NCI-H345 treated with DMSO at 0.1 percent for 48 hours (cell line): ENCODE data around the gene VPS50.
"Not testable (repeated sequence)": the region's sequence is repeated elsewhere in the genome, so short reads cannot be mapped to it uniquely, and the experiment has no call there.

Experiments used
- DNase-seq: peaks from one replicate; lab custom pipeline; 2025; ENCODE audit not compliant: unreplicated experiment; lab: John Stamatoyannopoulos, UW

The VPS50 gene

GRCh38 chr7:93326291-93326690 lies 94.1 kb downstream of the VPS50 start:
- DNase-seq = not testable (repeated sequence)

DNA sequence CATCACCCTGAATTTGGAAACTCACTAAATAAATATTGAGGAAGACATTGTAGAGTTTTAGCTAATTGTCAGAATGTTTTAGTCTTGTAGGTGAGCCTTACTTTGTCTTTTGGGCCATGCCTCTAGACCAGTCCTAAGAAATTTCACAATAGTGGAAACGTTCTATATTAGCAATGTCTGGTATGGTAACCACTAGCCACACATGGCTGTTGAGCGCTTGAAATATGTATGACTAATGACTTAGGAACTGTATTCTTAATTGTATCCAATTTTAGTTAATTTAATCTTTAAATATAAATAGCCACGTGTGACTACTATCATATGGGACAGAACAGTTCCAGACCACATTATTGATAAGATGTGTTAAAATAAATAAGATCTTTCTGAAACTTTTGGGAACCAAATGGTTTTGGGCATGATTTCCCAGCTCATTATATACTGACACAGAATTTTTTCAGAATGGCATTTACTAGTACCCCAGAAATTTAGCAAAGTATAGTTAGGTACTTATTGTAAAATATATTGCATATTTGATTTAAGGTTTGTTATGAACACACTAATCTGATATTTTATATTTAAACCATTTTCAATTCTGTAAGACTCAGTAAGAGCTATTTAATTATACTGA lies 95.0 kb downstream of the VPS50 start:
- no peak for DNase-seq

DNA sequence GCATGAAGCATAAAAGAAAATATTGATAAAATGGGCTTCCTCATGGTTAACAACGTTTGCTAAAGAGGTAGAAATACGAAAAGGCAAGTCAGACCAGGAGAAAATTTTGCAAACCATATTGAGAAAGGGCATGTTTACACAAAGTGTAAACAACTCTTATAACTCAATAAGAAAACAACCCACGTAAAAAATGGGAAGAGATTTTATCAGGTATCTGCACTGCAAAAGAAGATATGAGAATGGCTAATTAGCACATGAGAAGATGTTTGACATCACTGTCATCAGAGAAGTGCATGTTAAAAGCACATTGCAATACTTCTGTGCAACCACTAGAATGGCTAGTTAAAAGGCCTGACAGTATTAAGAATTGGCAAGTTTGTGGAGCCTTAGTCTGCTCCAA lies 99.5 kb downstream of the VPS50 start:
- DNase-seq = no peak

DNA sequence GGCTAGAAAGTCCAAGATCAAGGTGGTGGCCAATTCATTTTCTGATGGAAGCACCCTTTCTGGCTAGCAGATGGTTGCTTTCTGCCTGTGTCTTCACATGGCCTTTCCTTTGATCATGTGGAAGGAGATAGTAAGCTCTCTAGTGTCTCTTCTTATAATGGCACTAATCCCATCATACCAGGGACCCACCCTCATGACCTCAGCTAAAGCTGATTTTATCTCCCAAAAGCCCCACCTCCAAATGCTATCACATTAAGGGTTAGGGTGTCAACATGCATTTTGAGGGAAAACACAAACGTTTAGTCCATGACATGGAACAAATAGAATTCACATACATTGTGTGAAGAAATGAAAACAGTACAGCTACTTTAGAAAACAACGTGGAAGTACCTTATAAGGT lies 100.0 kb downstream of the VPS50 start:
- DNase-seq = no peak

DNA sequence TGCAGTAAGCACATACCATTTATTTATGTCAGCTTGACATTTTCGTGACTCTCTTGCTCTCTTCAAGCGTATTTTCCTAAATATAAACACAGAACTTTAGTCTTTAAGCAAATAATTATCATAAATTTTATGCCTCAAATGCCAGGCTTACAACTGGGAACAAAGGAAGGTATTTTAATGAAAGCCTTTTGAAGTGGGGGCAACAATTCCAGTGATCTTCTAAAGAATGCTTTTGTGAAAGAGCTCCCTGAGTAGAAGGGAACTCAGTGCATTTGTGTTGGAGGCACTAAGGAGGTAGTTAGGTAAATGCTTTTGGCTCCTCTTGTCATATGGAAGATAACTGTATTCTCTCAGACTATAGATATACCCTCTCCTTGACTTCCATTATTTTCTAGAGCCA lies 104.9 kb downstream of the VPS50 start:
- DNase-seq = no peak

DNA sequence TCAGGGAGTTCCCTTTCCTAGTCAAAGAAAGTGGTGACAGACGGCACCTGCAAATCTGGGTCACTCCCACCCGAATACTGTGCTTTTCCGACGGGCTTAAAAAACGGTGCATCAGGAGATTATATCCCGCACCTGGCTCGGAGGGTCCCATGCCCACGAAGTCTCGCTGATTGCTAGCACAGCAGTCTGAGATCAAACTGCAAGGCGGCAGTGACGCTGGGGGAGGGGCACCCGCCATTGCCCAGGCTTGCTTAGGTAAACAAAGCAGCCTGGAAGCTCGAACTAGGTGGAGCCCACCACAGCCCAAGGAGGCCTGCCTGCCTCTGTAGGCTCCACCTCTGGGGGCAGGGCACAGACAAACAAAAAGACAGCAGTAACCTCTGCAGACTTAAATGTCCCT lies 110.0 kb downstream of the VPS50 start:
- not testable (repeated sequence) for DNase-seq

GRCh38 chr7:93350338-93350737 lies 118.2 kb downstream of the VPS50 start:
- no peak for DNase-seq

DNA sequence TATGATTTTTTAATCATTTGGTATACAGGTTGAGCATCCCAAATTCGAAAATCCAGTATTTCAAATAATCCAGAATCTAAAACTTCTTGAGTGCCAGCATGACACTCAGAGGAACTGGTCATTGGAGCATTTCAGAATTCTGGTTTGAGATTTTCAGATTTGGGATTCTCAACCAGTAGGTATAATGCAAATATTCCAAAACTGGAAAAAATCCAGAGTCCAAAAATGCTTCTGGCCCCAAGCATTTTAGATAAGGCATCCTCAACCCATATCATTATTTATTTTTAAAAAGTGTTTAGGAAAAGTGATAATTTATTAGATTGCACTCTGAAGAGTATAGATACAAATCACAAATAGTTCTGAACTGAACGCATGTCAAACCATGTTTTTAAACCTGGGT lies 120.7 kb downstream of the VPS50 start:
- no peak for DNase-seq

DNA sequence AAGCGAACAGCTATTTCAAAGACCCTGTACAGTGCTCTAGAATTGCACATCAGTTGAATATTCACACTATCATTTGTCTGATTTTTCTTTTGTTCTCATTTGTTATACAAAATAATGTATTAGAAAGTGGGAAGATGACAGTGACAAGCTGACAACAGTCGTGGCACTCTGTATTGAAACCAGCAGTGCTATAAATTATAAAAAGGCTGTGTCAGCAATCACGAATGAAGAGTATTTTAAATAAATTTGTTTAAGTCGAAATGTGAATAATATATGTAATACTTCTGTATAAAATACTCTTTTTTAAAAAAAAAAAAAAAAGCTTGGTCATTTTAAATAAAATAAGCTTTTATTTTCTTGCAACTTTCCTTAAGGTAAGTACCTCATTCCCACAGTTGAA lies 122.6 kb downstream of the VPS50 start:
- no peak for DNase-seq

- DNase-seq = peak; percentile 56
These were observed 127.5 kb downstream of the VPS50 start for GRCh38 chr7:93359520-93360198.

DNA sequence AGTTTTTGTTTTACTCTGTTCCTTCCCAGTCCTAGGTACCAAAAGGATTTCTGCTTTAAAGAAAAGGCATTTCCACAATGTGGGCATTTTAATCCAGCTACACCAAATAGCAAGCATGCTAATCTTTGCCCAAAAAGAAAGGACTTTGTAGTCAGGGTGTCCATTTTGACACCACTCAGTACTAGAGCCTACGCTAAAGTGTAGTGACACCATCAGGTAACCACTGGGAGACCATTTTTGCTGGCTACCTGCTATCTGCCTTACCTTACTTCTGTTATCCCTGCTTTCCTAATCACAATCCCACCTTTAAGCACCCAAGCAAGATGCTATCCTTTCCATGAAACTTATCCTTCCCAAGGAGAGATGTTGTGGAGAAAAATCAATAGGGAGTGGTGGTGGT lies 129.7 kb downstream of the VPS50 start:
- DNase-seq = no peak

GRCh38 chr7:93364806-93365205 lies 132.6 kb downstream of the VPS50 start:
- DNase-seq = no peak

DNA sequence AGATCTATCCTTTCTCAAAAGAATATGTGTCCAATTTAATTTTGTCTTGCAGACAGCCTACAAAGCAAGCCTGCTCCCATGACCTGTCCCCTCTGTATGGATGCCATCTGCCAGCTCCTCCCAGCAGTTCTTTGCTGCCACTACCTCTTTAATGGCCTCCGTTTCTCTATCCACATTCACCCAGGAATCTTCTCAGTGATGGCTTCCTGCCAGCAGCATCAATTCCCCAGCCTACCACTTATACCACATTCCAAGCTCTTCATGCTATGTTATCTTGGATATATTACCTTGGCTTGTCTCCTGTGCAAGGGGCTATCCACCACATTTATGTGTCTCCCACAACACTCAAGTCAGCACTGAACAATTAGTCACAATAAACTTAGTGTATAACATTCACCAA lies 133.2 kb downstream of the VPS50 start:
- DNase-seq = no peak

- no peak for DNase-seq
These were observed 134.7 kb downstream of the VPS50 start for GRCh38 chr7:93366816-93367215.

DNA sequence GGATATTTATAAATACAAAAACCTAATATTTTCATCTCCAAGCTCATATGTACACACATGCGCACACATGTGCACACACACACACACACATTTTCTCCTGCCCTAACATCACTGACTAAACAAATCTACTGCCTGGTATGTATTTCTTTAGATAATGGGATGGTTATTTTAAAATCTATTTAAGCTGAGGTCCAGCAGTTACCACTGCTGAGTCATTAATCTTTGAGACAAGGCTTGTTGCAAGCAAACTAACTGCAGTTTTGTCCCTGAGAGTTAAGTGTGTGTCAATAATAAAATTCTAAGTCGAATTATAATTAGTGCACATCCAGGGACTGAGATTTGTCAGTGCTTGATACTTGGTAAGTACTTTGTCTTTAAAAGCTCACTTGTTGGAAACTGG lies 135.1 kb downstream of the VPS50 start:
- DNase-seq = no peak

DNA sequence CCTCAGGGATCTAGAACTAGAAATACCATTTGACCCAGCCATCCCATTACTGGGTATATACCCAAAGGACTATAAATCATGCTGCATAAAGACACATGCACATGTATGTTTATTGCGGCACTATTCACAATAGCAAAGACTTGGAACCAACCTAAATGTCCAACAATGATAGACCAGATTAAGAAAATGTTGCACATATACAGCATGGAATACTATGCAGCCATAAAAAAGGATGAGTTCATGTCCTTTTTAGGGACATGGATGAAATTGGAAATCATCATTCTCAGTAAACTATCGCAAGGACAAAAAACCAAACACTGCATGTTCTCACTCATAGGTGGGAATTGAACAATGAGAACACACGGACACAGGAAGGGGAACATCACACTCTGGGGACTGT lies 138.8 kb downstream of the VPS50 start:
- not testable (repeated sequence) for DNase-seq

DNA sequence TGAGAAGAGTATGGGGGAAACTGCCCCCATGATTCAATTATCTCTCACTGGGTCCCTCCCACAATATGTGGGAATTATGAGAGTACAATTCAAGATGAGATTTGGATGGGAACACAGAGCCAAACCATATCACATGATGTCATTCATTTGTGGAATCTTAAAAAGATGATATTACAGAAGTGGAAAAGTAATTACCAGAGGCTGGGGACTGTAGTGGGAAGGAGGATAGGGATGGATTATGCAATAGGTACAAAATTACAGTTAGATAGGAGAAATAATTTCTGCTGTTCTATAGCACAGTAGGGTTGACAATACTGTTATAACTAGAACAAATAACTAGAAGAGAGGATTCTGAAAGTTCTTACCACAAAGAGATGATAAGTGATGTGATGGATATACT lies 141.4 kb downstream of the VPS50 start:
- no peak for DNase-seq

DNA sequence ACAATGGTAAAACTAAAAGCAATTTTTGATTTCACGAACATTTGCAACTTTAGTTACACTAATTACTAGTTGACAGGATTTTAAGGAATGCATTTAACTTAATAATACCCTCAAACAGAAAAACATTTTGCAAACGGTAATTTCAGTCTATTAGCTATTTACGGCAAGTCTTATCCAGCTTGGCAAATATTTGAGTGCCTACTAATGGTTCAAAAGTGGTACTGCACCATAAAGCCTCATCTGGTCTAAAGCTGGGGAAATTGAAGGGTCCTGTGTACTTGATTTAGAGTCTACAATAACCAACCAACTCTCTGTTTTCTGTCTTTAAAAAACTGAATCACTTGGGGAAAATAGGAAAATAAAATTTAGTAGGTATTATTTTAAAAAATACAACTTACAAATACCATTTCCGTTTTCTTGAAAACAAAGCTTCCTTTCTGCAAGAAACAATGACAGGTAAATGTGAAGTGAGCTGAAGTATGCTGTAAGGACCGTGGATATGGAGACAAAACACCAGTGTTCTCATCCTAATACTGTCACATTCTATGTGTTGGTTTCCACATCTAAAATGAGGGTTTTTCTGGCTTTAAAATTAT lies 142.3 kb downstream of the VPS50 start:
- DNase-seq = no peak

DNA sequence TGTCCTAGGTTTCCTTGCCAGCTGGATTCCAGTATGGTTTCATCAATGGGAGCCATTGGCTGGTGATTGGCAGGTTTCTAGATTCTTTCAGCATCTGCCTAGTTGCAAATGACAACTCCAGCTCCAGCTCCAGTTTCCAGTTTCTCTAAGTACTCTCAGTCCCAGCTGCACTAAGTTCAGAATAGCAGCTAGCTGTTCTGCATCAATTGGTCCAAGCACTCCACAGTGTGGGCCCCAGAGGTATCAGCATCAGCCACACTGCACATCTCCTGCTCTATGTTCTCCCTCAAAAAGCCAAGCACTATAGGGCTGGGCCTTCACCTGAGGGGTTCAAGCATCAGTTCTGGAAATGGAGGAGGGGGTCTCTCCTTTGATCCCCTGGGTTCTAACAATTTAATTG lies 143.4 kb downstream of the VPS50 start:
- no peak for DNase-seq

- no peak for DNase-seq
These were observed 146.1 kb downstream of the VPS50 start for GRCh38 chr7:93378131-93378760.

DNA sequence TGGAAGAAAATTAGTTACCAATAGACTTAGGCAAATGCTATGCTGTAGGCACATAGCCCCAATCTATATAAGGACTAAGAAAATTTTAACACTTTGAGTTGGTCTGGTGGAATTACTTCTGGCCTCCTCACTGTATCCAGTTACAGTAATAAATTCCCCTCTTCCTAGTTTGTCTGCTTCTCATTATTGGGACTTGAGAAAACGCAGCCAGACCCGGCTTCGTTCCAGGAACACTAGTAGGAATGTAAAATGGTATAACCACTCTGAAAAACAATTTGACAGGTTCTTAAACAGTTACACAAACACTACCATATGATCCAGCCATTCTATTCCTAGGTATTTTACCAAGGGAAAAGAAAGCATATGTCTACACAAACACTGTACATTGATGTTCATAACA lies 150.2 kb downstream of the VPS50 start:
- DNase-seq = no peak

- DNase-seq = no peak
These were observed 158.5 kb downstream of the VPS50 start for GRCh38 chr7:93390660-93391059.
